Neural cell (in vitro differentiated cells): Measurements from ENCODE around the gene KLHL21.

Experiments used
- EP300 ChIP-seq: fragments of 450-650 bp; conservative IDR thresholded peaks from 2 replicates; pipeline ENCODE4 v1.6.1; 2014; ENCODE audit warnings: antibody characterized with exemption, mild to moderate bottlenecking, moderate library complexity; ENCODE audit not compliant: poor library complexity, severe bottlenecking
- EZH2 ChIP-seq: fragments of 200-600, 300-800 bp; shearing (Covaris generic), sonication (generic); IDR thresholded peaks from 2 replicates; pipeline ENCODE4 v1.6.1; 2014; ENCODE audit warnings: antibody characterized with exemption, low read length, borderline replicate concordance, mild to moderate bottlenecking; ENCODE audit not compliant: insufficient read depth, poor library complexity, severe bottlenecking
- MXI1 ChIP-seq: fragments of 450-650 bp; conservative IDR thresholded peaks from 2 replicates; pipeline ENCODE4 v1.6.1; 2014; ENCODE audit warnings: antibody characterized with exemption, mild to moderate bottlenecking; ENCODE audit not compliant: poor library complexity, severe bottlenecking
- POLR2AphosphoS5 ChIP-seq: IDR thresholded peaks from 2 replicates; pipeline ENCODE4 v1.6.1; 2012
- RAD21 ChIP-seq: fragments of 450-650 bp; conservative IDR thresholded peaks from 2 replicates; pipeline ENCODE4 v1.6.1; 2014; ENCODE audit warnings: antibody characterized with exemption, mild to moderate bottlenecking, moderate library complexity
- REST ChIP-seq: IDR thresholded peaks from 2 replicates; pipeline ENCODE4 v1.6.1; 2012; ENCODE audit warnings: borderline replicate concordance
- SMC3 ChIP-seq: fragments of 450-650 bp; conservative IDR thresholded peaks from 2 replicates; pipeline ENCODE4 v1.6.1; 2014; ENCODE audit warnings: antibody characterized with exemption, mild to moderate bottlenecking, moderate library complexity; ENCODE audit not compliant: poor library complexity
- TAF1 ChIP-seq: IDR thresholded peaks from 2 replicates; pipeline ENCODE4 v1.6.1; 2012; ENCODE audit warnings: low read depth
- TF ChIP-seq, protein P1 (sequence below): fragments of 450-650 bp; IDR thresholded peaks from 2 replicates; pipeline ENCODE4 v1.5.1; 2014; ENCODE audit warnings: antibody characterized with exemption, mild to moderate bottlenecking, moderate library complexity; ENCODE audit not compliant: poor library complexity, severe bottlenecking

GRCh38 chr1:6619045-6619444 is 16.4 kb upstream of the KLHL21 start:
- TF ChIP-seq, protein P1, sequence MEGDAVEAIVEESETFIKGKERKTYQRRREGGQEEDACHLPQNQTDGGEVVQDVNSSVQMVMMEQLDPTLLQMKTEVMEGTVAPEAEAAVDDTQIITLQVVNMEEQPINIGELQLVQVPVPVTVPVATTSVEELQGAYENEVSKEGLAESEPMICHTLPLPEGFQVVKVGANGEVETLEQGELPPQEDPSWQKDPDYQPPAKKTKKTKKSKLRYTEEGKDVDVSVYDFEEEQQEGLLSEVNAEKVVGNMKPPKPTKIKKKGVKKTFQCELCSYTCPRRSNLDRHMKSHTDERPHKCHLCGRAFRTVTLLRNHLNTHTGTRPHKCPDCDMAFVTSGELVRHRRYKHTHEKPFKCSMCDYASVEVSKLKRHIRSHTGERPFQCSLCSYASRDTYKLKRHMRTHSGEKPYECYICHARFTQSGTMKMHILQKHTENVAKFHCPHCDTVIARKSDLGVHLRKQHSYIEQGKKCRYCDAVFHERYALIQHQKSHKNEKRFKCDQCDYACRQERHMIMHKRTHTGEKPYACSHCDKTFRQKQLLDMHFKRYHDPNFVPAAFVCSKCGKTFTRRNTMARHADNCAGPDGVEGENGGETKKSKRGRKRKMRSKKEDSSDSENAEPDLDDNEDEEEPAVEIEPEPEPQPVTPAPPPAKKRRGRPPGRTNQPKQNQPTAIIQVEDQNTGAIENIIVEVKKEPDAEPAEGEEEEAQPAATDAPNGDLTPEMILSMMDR = no peak
- TF ChIP-seq TAF1 (no peak), RAD21 (no peak), POLR2AphosphoS5 (no peak), EP300 (no peak), EZH2 (no peak), MXI1 (no peak), REST (no peak), SMC3 (no peak)
